Measurements from ENCODE around the gene SPIRE2.

DNA sequence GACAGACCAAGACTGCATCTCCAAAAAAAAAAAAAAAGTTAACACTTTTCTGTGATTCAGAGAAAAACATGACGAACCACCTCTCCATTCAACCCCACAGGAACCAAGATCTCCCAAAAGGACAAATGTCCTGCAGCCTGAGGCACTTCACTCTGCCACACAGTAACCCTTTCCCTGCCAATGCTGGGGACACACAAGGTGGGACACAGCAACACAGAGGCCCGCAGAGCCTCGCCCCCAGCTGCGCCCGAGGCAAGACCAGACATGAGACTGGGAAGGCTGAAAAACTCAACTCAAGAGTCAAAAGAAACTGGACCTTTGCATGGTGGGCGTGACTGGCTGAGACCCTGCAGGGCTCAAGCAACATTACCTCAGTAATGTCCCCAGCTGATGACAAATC lies 45.8 kb upstream of the SPIRE2 start:
- TF ChIP-seq, protein P1, sequence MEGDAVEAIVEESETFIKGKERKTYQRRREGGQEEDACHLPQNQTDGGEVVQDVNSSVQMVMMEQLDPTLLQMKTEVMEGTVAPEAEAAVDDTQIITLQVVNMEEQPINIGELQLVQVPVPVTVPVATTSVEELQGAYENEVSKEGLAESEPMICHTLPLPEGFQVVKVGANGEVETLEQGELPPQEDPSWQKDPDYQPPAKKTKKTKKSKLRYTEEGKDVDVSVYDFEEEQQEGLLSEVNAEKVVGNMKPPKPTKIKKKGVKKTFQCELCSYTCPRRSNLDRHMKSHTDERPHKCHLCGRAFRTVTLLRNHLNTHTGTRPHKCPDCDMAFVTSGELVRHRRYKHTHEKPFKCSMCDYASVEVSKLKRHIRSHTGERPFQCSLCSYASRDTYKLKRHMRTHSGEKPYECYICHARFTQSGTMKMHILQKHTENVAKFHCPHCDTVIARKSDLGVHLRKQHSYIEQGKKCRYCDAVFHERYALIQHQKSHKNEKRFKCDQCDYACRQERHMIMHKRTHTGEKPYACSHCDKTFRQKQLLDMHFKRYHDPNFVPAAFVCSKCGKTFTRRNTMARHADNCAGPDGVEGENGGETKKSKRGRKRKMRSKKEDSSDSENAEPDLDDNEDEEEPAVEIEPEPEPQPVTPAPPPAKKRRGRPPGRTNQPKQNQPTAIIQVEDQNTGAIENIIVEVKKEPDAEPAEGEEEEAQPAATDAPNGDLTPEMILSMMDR (CRISPR knock-in tag; IDR thresholded peaks at IDR 0.05), result no peak
- TF ChIP-seq ZNF607 (CRISPR knock-in tag; IDR thresholded peaks at IDR 0.05; ENCODE audit: borderline replicate concordance), result no peak

All from HepG2 (cell line).